Smooth muscle cell (in vitro differentiated cells): ENCODE results near the gene FAR1. TPM values are rescaled to one million over a fixed set of nuclear protein-coding genes. Genes with fewer than 3 reads are reported as not detected.

ENCODE experiments used
- DNase-seq: peaks from one replicate; lab custom pipeline; 2025; ENCODE audit not compliant: unreplicated experiment; lab: John Stamatoyannopoulos, UW
- H2AFZ ChIP-seq: fragments of 200-600 bp; sonication (generic); 2 replicates; pipeline ENCODE4 v1.6.0; 2016; ENCODE audit warnings: antibody characterized with exemption, low read depth, mild to moderate bottlenecking
- H3F3A ChIP-seq: fragments of 200-600 bp; sonication (generic); 2 replicates; pipeline ENCODE4 v1.6.0; 2017; ENCODE audit warnings: antibody characterized with exemption, low read depth
- H3K27ac ChIP-seq: fragments of 200-600 bp; sonication (generic); 2 replicates; pipeline ENCODE4 v1.5.1; 2016; ENCODE audit warnings: low read depth, mild to moderate bottlenecking
- H3K27me3 ChIP-seq: fragments of 200-600 bp; sonication (generic); 2 replicates; pipeline ENCODE4 v1.6.1; 2016; ENCODE audit warnings: low read depth, mild to moderate bottlenecking
- H3K36me3 ChIP-seq: fragments of 200-600 bp; sonication (generic); 2 replicates; pipeline ENCODE4 v1.5.1; 2016; ENCODE audit warnings: low read depth
- H3K4me1 ChIP-seq: fragments of 200-600 bp; sonication (generic); 2 replicates; pipeline ENCODE4 v1.5.1; 2016; ENCODE audit warnings: low read depth
- H3K4me2 ChIP-seq: fragments of 200-600 bp; sonication (generic); 2 replicates; pipeline ENCODE4 v1.6.0; 2016; ENCODE audit warnings: mild to moderate bottlenecking
- H3K4me3 ChIP-seq: fragments of 200-600 bp; sonication (generic); 2 replicates; pipeline ENCODE4 v1.5.1; 2016; ENCODE audit warnings: mild to moderate bottlenecking
- H3K79me2 ChIP-seq: fragments of 200-600 bp; sonication (generic); 2 replicates; pipeline ENCODE4 v1.6.0; 2016; ENCODE audit warnings: low read depth, mild to moderate bottlenecking
- H3K9ac ChIP-seq: fragments of 200-600 bp; sonication (generic); 2 replicates; pipeline ENCODE4 v1.6.0; 2016; ENCODE audit warnings: low read depth
- H3K9me3 ChIP-seq: fragments of 200-600 bp; sonication (generic); replicated peaks from 2 replicates; pipeline ENCODE4 v1.5.1; 2016; ENCODE audit warnings: low read depth
- H4K20me1 ChIP-seq: fragments of 200-600 bp; sonication (generic); 2 replicates; pipeline ENCODE4 v1.6.0; 2016; ENCODE audit warnings: low read depth
- WGBS: methylation state at CpG from one replicate; pipeline ENCODE4 v1.1.7; 2016; ENCODE audit warnings: low lambda C conversion rate; 5-methylcytosine and 5-hydroxymethylcytosine counted together
- polyA plus RNA-seq: library from polyadenylated mRNA; unstranded; fragments of >200 nt; fragmentation: Nextera tagmentation; extraction: Ambion mirVana; gene quantifications from 2 replicates; pipeline ENCODE4 v1.2.1, GENCODE V29; 2016
- total RNA-seq: library from RNA; depleted of rRNA; stranded (reverse); fragments of >200 nt; gene quantifications from 2 replicates; pipeline ENCODE4 v1.2.3, GENCODE V29; 2014
- TF ChIP-seq, protein P1 (sequence below): fragments of 200-600 bp; sonication (generic); IDR thresholded peaks from 2 replicates; pipeline ENCODE4 v1.5.1; 2017; ENCODE audit warnings: borderline replicate concordance, mild to moderate bottlenecking, antibody characterized with exemption; ENCODE audit not compliant: insufficient read depth, poor library complexity, severe bottlenecking

The FAR1 gene
- total and polyA plus RNA-seq, 2 experiments from 2014 or later, result 19.5 to 64.9 TPM

DNA sequence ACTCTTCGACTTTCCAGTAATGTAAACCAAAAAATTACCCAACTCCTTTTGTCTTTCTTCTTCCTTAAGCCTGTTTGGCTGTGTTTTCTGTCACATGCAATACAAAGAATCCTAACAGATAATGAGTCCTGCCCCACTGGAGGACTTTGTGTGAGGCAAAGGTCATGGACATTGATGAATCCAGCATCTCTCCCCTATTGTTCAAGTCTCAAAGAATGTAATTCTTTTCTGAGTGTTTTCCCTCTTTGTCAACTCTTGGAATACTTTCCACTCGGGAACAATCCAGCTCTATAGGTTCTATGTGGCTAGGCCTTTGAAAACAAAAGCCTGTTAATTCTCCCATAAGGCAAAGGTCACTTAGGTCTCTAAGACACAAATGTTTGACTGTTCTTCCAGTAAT, 100.7 kb downstream of the FAR1 start:
- TF ChIP-seq, protein P1, sequence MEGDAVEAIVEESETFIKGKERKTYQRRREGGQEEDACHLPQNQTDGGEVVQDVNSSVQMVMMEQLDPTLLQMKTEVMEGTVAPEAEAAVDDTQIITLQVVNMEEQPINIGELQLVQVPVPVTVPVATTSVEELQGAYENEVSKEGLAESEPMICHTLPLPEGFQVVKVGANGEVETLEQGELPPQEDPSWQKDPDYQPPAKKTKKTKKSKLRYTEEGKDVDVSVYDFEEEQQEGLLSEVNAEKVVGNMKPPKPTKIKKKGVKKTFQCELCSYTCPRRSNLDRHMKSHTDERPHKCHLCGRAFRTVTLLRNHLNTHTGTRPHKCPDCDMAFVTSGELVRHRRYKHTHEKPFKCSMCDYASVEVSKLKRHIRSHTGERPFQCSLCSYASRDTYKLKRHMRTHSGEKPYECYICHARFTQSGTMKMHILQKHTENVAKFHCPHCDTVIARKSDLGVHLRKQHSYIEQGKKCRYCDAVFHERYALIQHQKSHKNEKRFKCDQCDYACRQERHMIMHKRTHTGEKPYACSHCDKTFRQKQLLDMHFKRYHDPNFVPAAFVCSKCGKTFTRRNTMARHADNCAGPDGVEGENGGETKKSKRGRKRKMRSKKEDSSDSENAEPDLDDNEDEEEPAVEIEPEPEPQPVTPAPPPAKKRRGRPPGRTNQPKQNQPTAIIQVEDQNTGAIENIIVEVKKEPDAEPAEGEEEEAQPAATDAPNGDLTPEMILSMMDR, result no peak
- Histone ChIP-seq H3K79me2 (no peaks in the 10 kb centered on the region), H3K9ac (no peak overlapping the region), H3K4me1 (no peaks in the 10 kb centered on the region), H4K20me1 (no peaks in the 10 kb centered on the region), H2AFZ (no peak overlapping the region), H3K4me3 (no peak overlapping the region), H3K4me2 (no peak overlapping the region), H3K27me3 (no peaks in the 10 kb centered on the region), H3F3A (no peaks in the 10 kb centered on the region), H3K27ac (no peak overlapping the region), H3K9me3 (no peaks in the 10 kb centered on the region), H3K36me3 (no peaks in the 10 kb centered on the region)
- 83% methylated on average over 2 of the region's 2 CpGs for WGBS
- no peak for DNase-seq

DNA sequence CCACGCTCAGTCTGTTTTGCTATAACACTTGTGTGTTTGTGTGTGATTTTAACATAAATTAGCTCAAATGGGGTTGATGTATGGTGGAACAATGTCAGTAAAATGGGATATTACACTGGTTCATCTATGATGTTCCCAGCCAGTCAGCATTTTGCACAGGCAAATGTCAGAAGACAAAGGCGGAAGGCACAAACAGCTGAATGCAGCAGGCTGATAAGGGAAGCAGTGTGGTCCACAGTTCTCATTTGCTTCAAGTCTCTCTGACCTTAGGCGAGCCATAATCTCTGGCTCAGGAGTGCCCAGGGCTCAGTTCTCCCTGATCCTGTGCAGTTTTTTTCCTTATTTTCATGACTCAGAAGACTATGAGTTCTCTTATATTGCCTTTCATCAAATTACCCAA, 102.7 kb downstream of the FAR1 start:
- H3K9ac ChIP-seq, result no peak overlapping the region
- no peaks in the 10 kb centered on the region for H3K79me2 ChIP-seq
- H3K27ac ChIP-seq, result no peak overlapping the region
- WGBS, result 95% methylated on average over 3 of the region's 3 CpGs
- H4K20me1 ChIP-seq, result no peaks in the 10 kb centered on the region
- no peak for DNase-seq
- no peaks in the 10 kb centered on the region for H3K36me3 ChIP-seq
- no peaks in the 10 kb centered on the region for H3K4me1 ChIP-seq
- H3K4me3 ChIP-seq, result no peak overlapping the region
- H2AFZ ChIP-seq, result no peak overlapping the region
- TF ChIP-seq, protein P1, result no peak
- no peak overlapping the region for H3K4me2 ChIP-seq
- no peaks in the 10 kb centered on the region for H3K9me3 ChIP-seq
- H3K27me3 ChIP-seq, result no peaks in the 10 kb centered on the region
- no peaks in the 10 kb centered on the region for H3F3A ChIP-seq

DNA sequence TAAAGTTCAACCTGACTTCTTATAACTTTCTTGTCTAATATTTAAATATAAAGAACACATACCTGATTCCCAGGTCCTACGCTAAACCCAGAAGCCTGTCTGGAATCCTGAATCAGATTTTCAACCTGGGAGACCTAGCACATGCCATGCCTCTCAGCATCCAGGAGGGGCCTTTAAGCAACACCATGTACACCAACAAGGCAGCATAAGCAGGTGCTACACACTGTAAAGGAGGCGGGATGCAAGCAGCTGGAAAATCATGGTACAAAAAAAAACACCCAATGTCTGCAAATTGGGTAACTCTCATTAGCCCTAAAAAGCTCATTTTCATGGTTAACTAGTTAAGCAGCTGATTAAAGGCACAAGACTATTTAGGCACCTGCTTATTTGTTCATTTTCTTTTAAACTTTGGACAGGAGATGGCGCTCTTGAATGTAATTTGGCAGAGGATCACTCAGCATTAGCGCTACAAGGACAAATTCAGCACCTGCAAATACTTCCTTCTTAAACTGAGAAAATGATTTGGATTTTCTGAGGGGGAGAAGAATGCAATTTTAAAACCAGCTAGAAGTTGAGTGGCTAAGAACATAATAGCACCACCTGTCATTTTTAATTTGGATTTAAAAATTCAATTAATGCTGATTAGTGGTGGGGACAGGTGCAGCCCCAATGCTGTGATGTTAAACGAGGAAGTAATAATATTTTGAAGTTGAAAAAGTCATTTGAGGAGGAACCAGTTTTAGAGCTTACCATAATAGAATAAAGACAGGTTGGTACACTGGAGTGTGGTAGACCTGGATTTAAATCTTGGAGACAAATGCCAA, 104.0 kb downstream of the FAR1 start:
- H3K36me3 ChIP-seq, result no peaks in the 10 kb centered on the region
- no peak overlapping the region for H2AFZ ChIP-seq
- 34% methylated on average over 5 of the region's 5 CpGs for WGBS
- H3K9me3 ChIP-seq, result no peaks in the 10 kb centered on the region
- H3F3A ChIP-seq, result no peaks in the 10 kb centered on the region
- no peaks in the 10 kb centered on the region for H4K20me1 ChIP-seq
- H3K27me3 ChIP-seq, result no peaks in the 10 kb centered on the region
- H3K27ac ChIP-seq, result no peak overlapping the region
- TF ChIP-seq, protein P1, result peak; percentile 62
- DNase-seq, result no peak
- no peak overlapping the region for H3K4me2 ChIP-seq
- no peak overlapping the region for H3K4me3 ChIP-seq
- H3K9ac ChIP-seq, result no peak overlapping the region
- H3K4me1 ChIP-seq, result peaks cover 5% of the 10 kb centered on the region
- H3K79me2 ChIP-seq, result no peaks in the 10 kb centered on the region

DNA sequence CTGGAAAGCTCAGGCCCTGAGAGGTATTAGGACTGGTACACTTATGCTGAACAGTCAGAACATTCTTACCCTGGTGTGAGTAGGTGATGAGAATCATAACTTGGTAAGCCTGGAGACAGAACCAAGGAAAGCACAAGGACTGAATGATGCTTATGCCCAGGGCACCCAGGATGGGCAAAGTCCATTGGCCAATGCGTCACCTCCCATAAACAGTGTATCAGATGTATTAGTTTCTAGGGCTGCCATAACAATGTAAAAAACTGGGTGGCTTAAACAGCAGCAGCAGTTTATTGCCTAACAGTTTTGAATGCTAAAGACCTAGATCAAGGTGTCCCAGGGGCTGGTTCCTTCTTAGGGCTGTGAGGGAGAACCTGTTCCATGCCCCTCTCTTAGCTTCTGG, 107.0 kb downstream of the FAR1 start:
- Histone ChIP-seq H2AFZ (no peak overlapping the region), H3K36me3 (no peaks in the 10 kb centered on the region), H3K27me3 (no peaks in the 10 kb centered on the region), H4K20me1 (no peaks in the 10 kb centered on the region), H3K79me2 (no peaks in the 10 kb centered on the region), H3K4me2 (no peak overlapping the region), H3F3A (no peaks in the 10 kb centered on the region), H3K9ac (no peak overlapping the region), H3K27ac (no peak overlapping the region), H3K9me3 (no peaks in the 10 kb centered on the region), H3K4me3 (no peak overlapping the region), H3K4me1 (peaks cover 5% of the 10 kb centered on the region)
- no peak for DNase-seq
- TF ChIP-seq, protein P1, result no peak
- 100% methylated on average over 1 of the region's 1 CpG for WGBS
